ENCODE measurements around the gene ARHGEF11.

ARHGEF11 gene

GRCh38 chr1:156886583-156887281 lies 158.8 kb downstream of the ARHGEF11 start:
- no peaks in the 10 kb centered on the region for H3K36me3 ChIP-seq (ENCODE audit: insufficient read depth, low read depth, low read length)
- peak overlapping the region; percentile 41; the same call in 1 of the 2 replicates for H3K4me3 ChIP-seq (ENCODE audit: low read length)
- H3K27ac ChIP-seq (ENCODE audit: low read length) = no peak overlapping the region
- H3K9me3 ChIP-seq (ENCODE audit: insufficient read depth, low read depth, low read length) = no peaks in the 10 kb centered on the region
- peaks cover 9% of the 10 kb centered on the region; the same call in 1 of the 2 replicates for H3K4me1 ChIP-seq (ENCODE audit: insufficient read depth, low read length)
- no peak overlapping the region for H3K9ac ChIP-seq (ENCODE audit: low read depth, low read length)
- peaks cover 71% of the 10 kb centered on the region for H3K27me3 ChIP-seq (ENCODE audit: insufficient read depth, low read length)

GRCh38 chr1:156885880-156886355 lies 159.6 kb downstream of the ARHGEF11 start:
- Histone ChIP-seq H3K9ac (ENCODE audit: low read depth, low read length) (no peak overlapping the region), H3K9me3 (ENCODE audit: insufficient read depth, low read depth, low read length) (no peaks in the 10 kb centered on the region), H3K27ac (ENCODE audit: low read length) (no peak overlapping the region), H3K36me3 (ENCODE audit: insufficient read depth, low read depth, low read length) (no peaks in the 10 kb centered on the region), H3K4me3 (ENCODE audit: low read length) (no peak overlapping the region), H3K4me1 (ENCODE audit: insufficient read depth, low read length) (peaks cover 9% of the 10 kb centered on the region; the same call in 1 of the 2 replicates), H3K27me3 (ENCODE audit: insufficient read depth, low read length) (peaks cover 63% of the 10 kb centered on the region)

- Histone ChIP-seq H3K27ac (ENCODE audit: low read length) (no peak overlapping the region), H3K27me3 (ENCODE audit: insufficient read depth, low read length) (peaks cover 57% of the 10 kb centered on the region), H3K4me1 (ENCODE audit: insufficient read depth, low read length) (peaks cover 9% of the 10 kb centered on the region; the same call in 1 of the 2 replicates), H3K9me3 (ENCODE audit: insufficient read depth, low read depth, low read length) (no peaks in the 10 kb centered on the region), H3K36me3 (ENCODE audit: insufficient read depth, low read depth, low read length) (no peaks in the 10 kb centered on the region), H3K9ac (ENCODE audit: low read depth, low read length) (no peak overlapping the region), H3K4me3 (ENCODE audit: low read length) (no peak overlapping the region)
Measured at GRCh38 chr1:156885314-156885713, 160.2 kb downstream of the ARHGEF11 start.

Data from iPS-20b (cell line).